Measurements from ENCODE around the gene HAO2.

The HAO2 gene

GRCh38 chr1:119321666-119322419 is 46.7 kb upstream of the HAO2 start (continued):
- no peak for TF ChIP-seq CREB5 (CRISPR knock-in tag; IDR thresholded peaks at IDR 0.05; ENCODE audit: low read depth)
- no peak for TF ChIP-seq TSHZ2 (CRISPR knock-in tag; IDR thresholded peaks at IDR 0.05)

- TF ChIP-seq GLIS3 (CRISPR knock-in tag; IDR thresholded peaks at IDR 0.05) (no peak), OSR1 (CRISPR knock-in tag; IDR thresholded peaks at IDR 0.05) (no peak), ZNF8 (CRISPR knock-in tag; IDR thresholded peaks at IDR 0.05) (no peak), ARNTL (CRISPR knock-in tag; IDR thresholded peaks at IDR 0.05; ENCODE audit: borderline replicate concordance, low read depth) (no peak), ISL1 (CRISPR knock-in tag; IDR thresholded peaks at IDR 0.05) (no peak), CREB5 (CRISPR knock-in tag; IDR thresholded peaks at IDR 0.05; ENCODE audit: low read depth) (no peak), BACH2 (CRISPR knock-in tag; IDR thresholded peaks at IDR 0.05; ENCODE audit: borderline replicate concordance) (no peak), TCF4 (CRISPR knock-in tag; IDR thresholded peaks at IDR 0.05; ENCODE audit: borderline replicate concordance) (no peak)
- no peak for ATAC-seq
These were observed 45.2 kb upstream of the HAO2 start for GRCh38 chr1:119323216-119323982.

GRCh38 chr1:119324198-119324597 is 44.4 kb upstream of the HAO2 start:
- TF ChIP-seq TSHZ2 (CRISPR knock-in tag; IDR thresholded peaks at IDR 0.05) = no peak
- no peak for TF ChIP-seq SNAI2 (CRISPR knock-in tag; IDR thresholded peaks at IDR 0.05)
- TF ChIP-seq ARNTL (CRISPR knock-in tag; IDR thresholded peaks at IDR 0.05; ENCODE audit: borderline replicate concordance, low read depth) = no peak
- no peak for TF ChIP-seq ISL1 (CRISPR knock-in tag; IDR thresholded peaks at IDR 0.05)
- TF ChIP-seq ZNF8 (CRISPR knock-in tag; IDR thresholded peaks at IDR 0.05) = no peak
- no peak for ATAC-seq

- TF ChIP-seq BACH2 (CRISPR knock-in tag; IDR thresholded peaks at IDR 0.05; ENCODE audit: borderline replicate concordance) (no peak), ARNTL (CRISPR knock-in tag; IDR thresholded peaks at IDR 0.05; ENCODE audit: borderline replicate concordance, low read depth) (no peak), PATZ1 (CRISPR knock-in tag; IDR thresholded peaks at IDR 0.05; ENCODE audit: borderline replicate concordance) (no peak), CSDC2 (CRISPR knock-in tag; IDR thresholded peaks at IDR 0.05) (no peak), TCF4 (CRISPR knock-in tag; IDR thresholded peaks at IDR 0.05; ENCODE audit: borderline replicate concordance) (no peak), POU6F1 (CRISPR knock-in tag; IDR thresholded peaks at IDR 0.05; ENCODE audit: borderline replicate concordance, low read depth) (no peak), SNAI2 (CRISPR knock-in tag; IDR thresholded peaks at IDR 0.05) (no peak), ZC3H10 (CRISPR knock-in tag; IDR thresholded peaks at IDR 0.05) (no peak), RARB (CRISPR knock-in tag; IDR thresholded peaks at IDR 0.05) (no peak)
- no peak for ATAC-seq
These were observed 42.3 kb upstream of the HAO2 start for GRCh38 chr1:119326251-119326650.

All from SK-N-SH treated with all-trans-retinoic acid at 6 μM for 48 hours (cell line).